ENCODE measurements around the gene GNG3.
A peak's percentile ranks its signal among the peaks of the same experiment; 100 is the strongest.

GNG3 gene

GRCh38 chr11:62678770-62679696 lies 28.4 kb upstream of the GNG3 start, which contains the start of gene UBXN1:
Gene UBXN1, minus strand, starts transcription at chr11:62679073. Its CDS starts 150 bp downstream, at chr11:62678923.
- Histone ChIP-seq H3K36me3 (replicated peaks; ENCODE audit: low read depth, low read length) (peaks cover 20% of the 10 kb centered on the region), H4K20me1 (ENCODE audit: insufficient read depth, low read length) (no peaks in the 10 kb centered on the region), H3K79me2 (ENCODE audit: low read length) (peaks cover 35% of the 10 kb centered on the region), H3K27me3 (ENCODE audit: low read depth, low read length) (no peaks in the 10 kb centered on the region), H2AFZ (ENCODE audit: low read depth, low read length) (peak within 1 kb of the TSS; percentile 91), H3K4me3 (ENCODE audit: low read length) (peak within 1 kb of the TSS; percentile 97), H3K4me2 (ENCODE audit: low read length) (peak within 1 kb of the TSS; percentile 97), H3K9ac (ENCODE audit: low read length) (peak within 1 kb of the TSS; percentile 89), H3K9me3 (ENCODE audit: insufficient read depth, low read length) (no peaks in the 10 kb centered on the region), H3K27ac (ENCODE audit: low read length) (peak within 1 kb of the TSS; percentile 74), H3K4me1 (ENCODE audit: low read length) (peaks cover 19% of the 10 kb centered on the region)
- TF ChIP-seq EZH2phosphoT487 (IDR thresholded peaks at IDR 0.05; ENCODE audit: low read depth) (no peak), CTCF (IDR thresholded peaks at IDR 0.05; ENCODE audit: low read depth, low read length) (no peak)

GRCh38 chr11:62680825-62681240 lies 26.6 kb upstream of the GNG3 start:
- peak overlapping the region; percentile 95 for H2AFZ ChIP-seq (ENCODE audit: low read depth, low read length)
- peak overlapping the region; percentile 48 for H3K4me2 ChIP-seq (ENCODE audit: low read length)
- no peaks in the 10 kb centered on the region for H4K20me1 ChIP-seq (ENCODE audit: insufficient read depth, low read length)
- H3K36me3 ChIP-seq (replicated peaks; ENCODE audit: low read depth, low read length): peaks cover 15% of the 10 kb centered on the region
- no peaks in the 10 kb centered on the region for H3K27me3 ChIP-seq (ENCODE audit: low read depth, low read length)
- no peak for TF ChIP-seq EZH2phosphoT487 (IDR thresholded peaks at IDR 0.05; ENCODE audit: low read depth)
- TF ChIP-seq CTCF (IDR thresholded peaks at IDR 0.05; ENCODE audit: low read depth, low read length): peak; percentile 72
- no peaks in the 10 kb centered on the region for H3K9me3 ChIP-seq (ENCODE audit: insufficient read depth, low read length)
- peak overlapping the region; percentile 31; the same call in 1 of the 2 replicates for H3K9ac ChIP-seq (ENCODE audit: low read length)
- H3K4me1 ChIP-seq (ENCODE audit: low read length): peaks cover 19% of the 10 kb centered on the region
- H3K4me3 ChIP-seq (ENCODE audit: low read length): peak overlapping the region; percentile 56
- peak overlapping the region; percentile 44 for H3K27ac ChIP-seq (ENCODE audit: low read length)
- peaks cover 28% of the 10 kb centered on the region for H3K79me2 ChIP-seq (ENCODE audit: low read length)

DNA sequence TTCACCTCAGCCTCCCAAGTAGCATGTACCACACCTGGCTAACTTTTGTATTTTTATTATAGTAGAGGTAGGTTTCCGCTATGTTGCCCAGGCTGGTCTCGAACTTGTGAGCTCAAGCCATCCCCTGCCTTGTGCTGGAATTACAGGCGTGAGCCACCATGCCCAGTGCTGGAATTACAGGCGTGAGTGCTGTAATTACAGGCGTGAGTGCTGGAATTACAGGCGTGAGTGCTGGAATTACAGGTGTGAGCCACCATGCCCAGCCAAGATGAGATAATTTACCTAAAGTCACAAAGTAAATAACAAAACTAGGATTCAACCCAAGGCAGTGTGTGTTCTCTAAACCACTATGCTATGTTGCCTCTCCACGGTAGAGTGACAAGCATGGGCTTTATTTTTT lies 25.0 kb upstream of the GNG3 start:
- no peak overlapping the region for H3K4me3 ChIP-seq (ENCODE audit: low read length)
- peaks cover 14% of the 10 kb centered on the region for H3K79me2 ChIP-seq (ENCODE audit: low read length)
- H4K20me1 ChIP-seq (ENCODE audit: insufficient read depth, low read length): no peaks in the 10 kb centered on the region
- no peak overlapping the region for H3K4me2 ChIP-seq (ENCODE audit: low read length)
- no peak overlapping the region for H2AFZ ChIP-seq (ENCODE audit: low read depth, low read length)
- no peaks in the 10 kb centered on the region for H3K9me3 ChIP-seq (ENCODE audit: insufficient read depth, low read length)
- H3K27me3 ChIP-seq (ENCODE audit: low read depth, low read length): no peaks in the 10 kb centered on the region
- no peak overlapping the region for H3K9ac ChIP-seq (ENCODE audit: low read length)
- H3K27ac ChIP-seq (ENCODE audit: low read length): no peak overlapping the region
- H3K4me1 ChIP-seq (ENCODE audit: low read length): peaks cover 19% of the 10 kb centered on the region
- peaks cover 1% of the 10 kb centered on the region for H3K36me3 ChIP-seq (replicated peaks; ENCODE audit: low read depth, low read length)
- TF ChIP-seq CTCF (IDR thresholded peaks at IDR 0.05; ENCODE audit: low read depth, low read length) (no peak), EZH2phosphoT487 (IDR thresholded peaks at IDR 0.05; ENCODE audit: low read depth) (no peak)

Measured in OCI-LY3 (cell line).